AG04450 (cell line): ENCODE data around the gene DDN. TPM values are rescaled to one million over a fixed set of nuclear protein-coding genes. Genes with fewer than 3 reads are reported as not detected.

Source experiments
- CTCF ChIA-PET: fragments of 300-600, 350-600 bp; formaldehyde crosslinking; extraction: SDS; loops from one replicate; lab custom pipeline; 2022; ENCODE audit warnings: antibody characterized with exemption, inconsistent platforms; lab: Charles Lee
- POLR2A ChIA-PET: fragments of 350-600 bp; formaldehyde crosslinking; extraction: SDS; loops from one replicate; lab custom pipeline; 2021; ENCODE audit warnings: antibody characterized with exemption, inconsistent platforms; lab: Yijun Ruan, JAX
- DNase-seq: peaks from one replicate; pipeline ENCODE4 v3.0.0-alpha.2; 2011; ENCODE audit warnings: low read depth, low spot score
- H3K27ac ChIP-seq: one replicate; pipeline ENCODE4 v1.5.1; 2012; ENCODE audit warnings: low read depth, low read length, control low read depth
- H3K27me3 ChIP-seq: one replicate; pipeline ENCODE4 v1.6.0; 2012; ENCODE audit warnings: low read length; ENCODE audit not compliant: control insufficient read depth, insufficient read depth
- H3K4me3 ChIP-seq: 2 replicates; pipeline ENCODE4 v1.5.1; 2011; ENCODE audit warnings: mild to moderate bottlenecking, low read depth, low read length, control low read depth
- H3K9me3 ChIP-seq: 2 replicates; pipeline ENCODE4 v1.5.1; 2012; ENCODE audit warnings: low read length; ENCODE audit not compliant: control insufficient read depth, insufficient read depth
- CTCF ChIP-seq: IDR thresholded peaks from 2 replicates; pipeline ENCODE4 v1.5.1; 2011; ENCODE audit warnings: low read depth, low read length, control low read depth, inconsistent platforms
- polyA plus RNA-seq: library from polyadenylated mRNA; depleted of rRNA; stranded (reverse); fragments of >200 nt; gene quantifications from 2 replicates; pipeline ENCODE4 v1.2.3, GENCODE V29; 2011

DDN gene
- polyA plus RNA-seq, 1 experiment, result 0.02 TPM

- CTCF ChIA-PET, result no interaction called here
- DNase-seq, result no peak
- POLR2A ChIA-PET, result no interaction called here
- no peak for TF ChIP-seq CTCF
- no peak overlapping the region for H3K4me3 ChIP-seq
- H3K9me3 ChIP-seq, result no peaks in the 10 kb centered on the region
- no peaks in the 10 kb centered on the region for H3K27me3 ChIP-seq
- no peak overlapping the region for H3K27ac ChIP-seq
Measured at GRCh38 chr12:49026101-49026500, 26.9 kb upstream of the DDN start.

GRCh38 chr12:49025463-49025862, 26.3 kb upstream of the DDN start:
- POLR2A ChIA-PET, result no interaction called here
- DNase-seq, result no peak
- no peak for TF ChIP-seq CTCF
- CTCF ChIA-PET, result no interaction called here
- H3K27ac ChIP-seq, result no peak overlapping the region
- no peaks in the 10 kb centered on the region for H3K9me3 ChIP-seq
- H3K27me3 ChIP-seq, result no peaks in the 10 kb centered on the region
- H3K4me3 ChIP-seq, result no peak overlapping the region

- no peak overlapping the region for H3K4me3 ChIP-seq
- H3K27ac ChIP-seq, result no peak overlapping the region
- ChIA-PET POLR2A (no interaction called here), CTCF (no interaction called here)
- H3K27me3 ChIP-seq, result no peaks in the 10 kb centered on the region
- no peak for TF ChIP-seq CTCF
- DNase-seq, result no peak
- H3K9me3 ChIP-seq, result no peaks in the 10 kb centered on the region
Measured at GRCh38 chr12:49024543-49024942, 25.4 kb upstream of the DDN start.

GRCh38 chr12:49023812-49024211, 24.6 kb upstream of the DDN start:
- H3K4me3 ChIP-seq, result no peak overlapping the region
- no peak for DNase-seq
- POLR2A ChIA-PET, result no interaction called here
- CTCF ChIA-PET, result no interaction called here
- no peaks in the 10 kb centered on the region for H3K27me3 ChIP-seq
- TF ChIP-seq CTCF, result no peak
- no peak overlapping the region for H3K27ac ChIP-seq
- no peaks in the 10 kb centered on the region for H3K9me3 ChIP-seq

- ChIA-PET POLR2A (no interaction called here), CTCF (interaction anchor here (0.5 kb wide), 1 partner anchor 61 kb away, joined by 3 read pairs; no protein-coding TSS in a partner anchor)
- no peak for DNase-seq
- Histone ChIP-seq H3K9me3 (no peaks in the 10 kb centered on the region; the same call in 1 of the 2 replicates), H3K27ac (no peak overlapping the region), H3K27me3 (no peaks in the 10 kb centered on the region), H3K4me3 (no peak overlapping the region)
- TF ChIP-seq CTCF, result no peak
Measured at GRCh38 chr12:49022558-49023178, 23.5 kb upstream of the DDN start.
